ENCODE measurements around the gene TJP1.
"Not testable (repeated sequence)": the region's sequence is repeated elsewhere in the genome, so short reads cannot be mapped to it uniquely, and the experiment has no call there.

Gene TJP1

GRCh38 chr15:29838352-29839010, 16.2 kb upstream of the TJP1 start:
- DNase-seq (ENCODE audit: low read depth) = no peak

GRCh38 chr15:29835301-29835700, 13.0 kb upstream of the TJP1 start:
- no peak for DNase-seq (ENCODE audit: low read depth)

- DNase-seq (ENCODE audit: low read depth) = no peak
Observed at GRCh38 chr15:29832709-29833108, 10.4 kb upstream of the TJP1 start.

- no peak for DNase-seq (ENCODE audit: low read depth)
Observed at GRCh38 chr15:29826908-29827820, 4.9 kb upstream of the TJP1 start.

GRCh38 chr15:29825227-29825626, 3.0 kb upstream of the TJP1 start:
- no peak for DNase-seq (ENCODE audit: low read depth)

- no peak for DNase-seq (ENCODE audit: low read depth)
Observed at GRCh38 chr15:29822684-29823459, 604 bp upstream of the TJP1 start.

- no peak for DNase-seq (ENCODE audit: low read depth)
Observed at GRCh38 chr15:29821416-29822099, 710 bp downstream of the TJP1 start.

GRCh38 chr15:29820394-29821154, 1.7 kb downstream of the TJP1 start:
- no peak for DNase-seq (ENCODE audit: low read depth)

GRCh38 chr15:29819979-29820378, 2.3 kb downstream of the TJP1 start:
- DNase-seq (ENCODE audit: low read depth) = no peak

GRCh38 chr15:29818141-29818540, 4.1 kb downstream of the TJP1 start:
- DNase-seq (ENCODE audit: low read depth) = no peak

GRCh38 chr15:29817455-29817854, 4.8 kb downstream of the TJP1 start:
- DNase-seq (ENCODE audit: low read depth) = not testable (repeated sequence)

GRCh38 chr15:29815000-29815710, 7.1 kb downstream of the TJP1 start:
- no peak for DNase-seq (ENCODE audit: low read depth)

GRCh38 chr15:29813009-29813408, 9.3 kb downstream of the TJP1 start:
- no peak for DNase-seq (ENCODE audit: low read depth)

- no peak for DNase-seq (ENCODE audit: low read depth)
Observed at GRCh38 chr15:29812384-29812694, 9.9 kb downstream of the TJP1 start.

- DNase-seq (ENCODE audit: low read depth) = no peak
Observed at GRCh38 chr15:29811691-29812383, 10.4 kb downstream of the TJP1 start.

GRCh38 chr15:29805708-29806104, 16.6 kb downstream of the TJP1 start:
- DNase-seq (ENCODE audit: low read depth) = no peak

GRCh38 chr15:29805043-29805707, 17.1 kb downstream of the TJP1 start:
- no peak for DNase-seq (ENCODE audit: low read depth)

- no peak for DNase-seq (ENCODE audit: low read depth)
Observed at GRCh38 chr15:29802411-29802810, 19.9 kb downstream of the TJP1 start.

- DNase-seq (ENCODE audit: low read depth) = no peak
Observed at GRCh38 chr15:29800491-29801366, 21.5 kb downstream of the TJP1 start.

Data from stimulated activated CD8-positive, alpha-beta memory T cell treated with anti-CD3 and anti-CD28 coated beads, Interleukin-15, amount 100 ng/mL, for 1 hour (primary cell).